HFF-Myc (cell line): ENCODE data around the gene TFAP2B.
A peak's percentile ranks its signal among the peaks of the same experiment; 100 is the strongest.

Source experiments
- DNase-seq: peaks from one replicate; pipeline ENCODE4 v3.0.0-alpha.2; 2011; ENCODE audit warnings: low read depth; ENCODE audit errors: extremely low read depth
- H3K4me3 ChIP-seq: replicated peaks from 2 replicates; pipeline ENCODE4 v1.5.1; 2011; ENCODE audit warnings: low read depth, mild to moderate bottlenecking, control low read depth, low read length
- TF ChIP-seq, protein P1 (sequence below): IDR thresholded peaks from 2 replicates; pipeline ENCODE4 v1.5.1; 2012; ENCODE audit warnings: mild to moderate bottlenecking, low read depth, low read length, control low read depth; ENCODE audit errors: missing control alignments

TFAP2B gene

DNA sequence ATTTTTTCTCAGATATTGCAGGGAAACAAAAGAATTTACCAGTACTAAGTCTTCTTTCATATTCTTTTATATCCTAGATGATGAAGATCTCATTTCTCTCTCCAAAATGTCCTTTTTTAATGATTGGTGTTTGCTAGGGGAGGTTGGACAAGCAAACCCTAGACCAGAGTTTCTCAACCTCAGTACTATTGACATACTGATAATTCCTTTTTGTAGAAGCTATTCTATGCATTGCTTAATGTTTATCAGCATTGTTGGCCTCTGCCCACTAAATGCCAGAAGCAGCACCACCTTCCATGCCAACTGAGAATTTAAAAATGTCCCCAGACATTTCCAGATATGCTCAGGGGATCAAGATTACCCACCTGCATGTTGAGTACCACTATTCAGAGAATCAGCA, 14.4 kb upstream of the TFAP2B start:
- DNase-seq = no peak
- H3K4me3 ChIP-seq = no peak overlapping the region
- TF ChIP-seq, protein P1, sequence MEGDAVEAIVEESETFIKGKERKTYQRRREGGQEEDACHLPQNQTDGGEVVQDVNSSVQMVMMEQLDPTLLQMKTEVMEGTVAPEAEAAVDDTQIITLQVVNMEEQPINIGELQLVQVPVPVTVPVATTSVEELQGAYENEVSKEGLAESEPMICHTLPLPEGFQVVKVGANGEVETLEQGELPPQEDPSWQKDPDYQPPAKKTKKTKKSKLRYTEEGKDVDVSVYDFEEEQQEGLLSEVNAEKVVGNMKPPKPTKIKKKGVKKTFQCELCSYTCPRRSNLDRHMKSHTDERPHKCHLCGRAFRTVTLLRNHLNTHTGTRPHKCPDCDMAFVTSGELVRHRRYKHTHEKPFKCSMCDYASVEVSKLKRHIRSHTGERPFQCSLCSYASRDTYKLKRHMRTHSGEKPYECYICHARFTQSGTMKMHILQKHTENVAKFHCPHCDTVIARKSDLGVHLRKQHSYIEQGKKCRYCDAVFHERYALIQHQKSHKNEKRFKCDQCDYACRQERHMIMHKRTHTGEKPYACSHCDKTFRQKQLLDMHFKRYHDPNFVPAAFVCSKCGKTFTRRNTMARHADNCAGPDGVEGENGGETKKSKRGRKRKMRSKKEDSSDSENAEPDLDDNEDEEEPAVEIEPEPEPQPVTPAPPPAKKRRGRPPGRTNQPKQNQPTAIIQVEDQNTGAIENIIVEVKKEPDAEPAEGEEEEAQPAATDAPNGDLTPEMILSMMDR = no peak

DNA sequence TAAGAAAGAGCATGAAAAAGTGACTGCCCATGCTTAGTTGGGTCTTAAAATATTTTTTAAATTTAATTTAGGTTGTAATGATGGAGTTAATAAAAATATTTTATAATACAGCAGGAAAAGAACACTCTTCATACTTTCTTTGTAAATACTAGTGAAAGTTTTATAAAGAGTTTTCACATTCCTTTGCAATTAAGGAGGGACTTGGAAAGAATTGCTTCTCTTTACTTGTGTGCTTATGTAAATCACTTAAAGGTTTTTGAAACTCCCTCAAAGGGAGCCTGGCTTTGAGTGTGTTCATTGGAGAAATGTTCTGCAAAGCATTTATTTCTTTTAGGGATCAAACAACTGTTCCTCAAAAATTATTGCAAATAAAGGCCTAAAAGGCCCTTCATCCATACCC, 11.6 kb upstream of the TFAP2B start:
- no peak for DNase-seq
- TF ChIP-seq, protein P1 = no peak
- H3K4me3 ChIP-seq = no peak overlapping the region

DNA sequence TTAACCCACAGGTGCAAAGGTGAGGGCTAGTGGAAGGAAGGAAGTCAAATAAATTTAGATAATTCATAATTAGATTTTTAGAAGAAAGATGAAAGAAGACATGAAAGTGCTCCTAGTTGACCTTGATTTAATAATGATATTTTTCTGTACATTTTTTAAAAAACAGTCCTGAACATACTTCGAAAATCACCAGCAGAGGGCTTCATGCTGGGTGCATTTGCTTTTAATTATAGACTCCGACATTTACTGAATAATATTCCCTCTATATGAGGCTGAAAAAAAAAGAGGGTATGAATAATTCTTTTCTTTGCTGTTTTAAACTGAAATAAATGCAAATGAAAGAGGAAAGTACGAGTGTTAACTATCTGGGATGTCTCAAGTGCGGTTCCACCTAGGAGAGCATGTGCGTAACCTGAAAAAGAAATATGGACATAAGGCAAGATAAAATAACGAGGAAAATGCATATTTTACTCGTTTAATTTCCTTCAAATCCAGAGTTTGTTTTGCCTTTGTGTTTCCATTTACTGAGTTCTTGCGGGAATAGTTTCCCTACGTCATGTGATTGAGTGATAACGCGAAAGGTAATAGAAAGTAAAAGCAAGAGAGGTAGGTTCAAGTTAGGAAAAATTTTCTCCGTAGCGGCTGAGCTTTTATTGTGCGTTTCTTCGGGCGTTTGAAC, 3.1 kb upstream of the TFAP2B start:
- TF ChIP-seq, protein P1 = peak; percentile 10
- H3K4me3 ChIP-seq = peak overlapping the region; percentile 33
- DNase-seq = no peak

DNA sequence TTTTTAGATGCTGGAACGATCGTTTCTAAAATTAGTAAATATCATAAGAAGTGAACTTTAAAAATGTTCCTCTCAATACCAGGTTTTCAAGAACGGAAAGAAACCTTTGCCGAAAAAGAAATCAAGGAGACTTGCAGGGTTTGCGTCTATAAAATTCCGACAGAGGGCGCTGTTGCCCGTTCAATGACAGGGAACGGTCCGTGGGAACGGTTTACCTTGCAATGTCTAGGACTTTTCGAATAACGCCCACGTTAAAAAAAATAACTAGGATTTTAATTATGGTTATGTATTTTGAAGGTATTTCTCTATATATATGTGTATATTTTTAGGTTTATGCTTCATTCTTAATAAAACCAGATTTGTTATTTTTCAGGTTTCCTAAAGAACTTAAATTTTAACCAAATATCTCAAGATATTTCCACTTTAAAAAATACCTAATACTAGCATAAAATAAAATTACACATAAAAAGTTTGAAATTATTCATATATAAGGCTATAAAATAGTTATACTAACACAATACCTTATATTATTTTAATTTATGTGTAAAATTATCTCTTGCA, 2.5 kb upstream of the TFAP2B start:
- H3K4me3 ChIP-seq = peak overlapping the region; percentile 33
- TF ChIP-seq, protein P1 = peak; percentile 73
- DNase-seq = peak; percentile 30

DNA sequence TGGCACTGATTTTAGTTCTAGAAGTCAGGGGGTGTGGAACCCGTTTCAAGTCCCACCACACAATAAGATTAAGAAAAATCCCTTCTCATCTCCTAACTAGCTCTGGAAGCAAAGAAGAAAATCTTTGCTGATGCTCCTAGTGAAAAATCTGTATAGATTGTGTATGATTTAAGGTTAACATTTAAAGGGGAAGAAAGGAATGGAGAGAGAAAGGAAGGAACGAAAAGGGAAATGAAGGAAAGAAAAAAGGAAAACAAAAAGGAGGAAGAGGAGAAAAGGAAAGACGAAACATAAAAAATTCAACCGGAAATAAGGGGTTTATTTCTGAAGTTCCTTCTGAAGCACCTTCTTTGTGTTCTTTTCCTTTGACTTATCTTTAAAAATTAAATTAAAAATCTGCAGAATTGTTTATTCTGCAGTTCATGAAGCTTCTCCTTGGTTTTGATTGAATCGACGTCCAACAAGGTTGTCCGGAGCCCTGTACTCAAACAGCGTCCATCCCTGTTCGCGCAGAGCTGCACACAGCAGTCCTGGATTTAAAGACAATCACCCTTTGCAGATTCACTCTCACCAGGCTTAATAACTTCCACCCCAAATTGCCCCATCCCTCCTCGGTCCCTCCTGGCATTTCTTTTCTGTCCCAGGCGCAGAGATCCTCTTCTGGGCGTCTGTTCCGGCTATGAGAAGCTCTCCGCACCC, 1.6 kb upstream of the TFAP2B start:
- DNase-seq = no peak
- TF ChIP-seq, protein P1 = no peak
- H3K4me3 ChIP-seq = no peak overlapping the region

DNA sequence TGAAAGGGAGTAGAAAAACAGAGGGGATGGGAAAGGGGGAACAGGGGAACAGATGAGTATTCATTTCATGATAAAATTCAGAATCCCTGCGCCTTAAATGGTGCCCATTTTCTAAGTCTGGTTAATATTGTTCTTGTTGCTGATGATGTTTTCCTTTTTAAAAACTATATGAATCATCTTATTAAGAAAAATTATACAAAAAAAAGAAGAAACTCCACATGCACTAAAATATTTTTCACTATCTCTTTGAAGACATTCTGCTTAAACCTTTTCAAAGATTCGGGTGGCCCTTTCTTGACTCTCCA, 1.1 kb upstream of the TFAP2B start:
- no peak overlapping the region for H3K4me3 ChIP-seq
- no peak for DNase-seq
- TF ChIP-seq, protein P1 = no peak

DNA sequence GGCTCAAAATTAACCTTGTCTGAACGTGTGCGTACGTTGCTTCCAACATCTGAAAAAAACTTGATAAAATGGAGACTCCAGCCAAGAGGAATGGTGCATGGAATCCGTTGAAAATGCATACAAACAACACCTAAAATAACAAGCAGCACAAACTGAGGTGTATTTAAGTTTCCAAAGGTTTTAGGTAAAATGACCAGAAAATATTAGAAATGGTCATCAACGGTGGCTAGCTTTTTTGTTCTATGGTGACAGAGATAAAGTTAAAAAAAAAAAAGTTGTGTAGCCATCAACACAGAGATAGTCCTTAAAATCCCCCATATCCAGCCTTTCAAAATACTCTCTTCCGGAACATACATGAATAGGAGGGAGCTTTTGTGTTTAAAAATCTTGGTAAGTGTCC, 651 bp upstream of the TFAP2B start:
- TF ChIP-seq, protein P1 = no peak
- H3K4me3 ChIP-seq = no peak overlapping the region
- DNase-seq = no peak
